GM12892 (cell line): ENCODE data around the gene TMEM51.

Source experiments
- POLR2A ChIP-seq: IDR thresholded peaks from 2 replicates; pipeline ENCODE4 v1.6.1; 2011; ENCODE audit warnings: low read depth, low read length, control low read depth
- POLR2AphosphoS5 ChIP-seq: IDR thresholded peaks from 2 replicates; pipeline ENCODE4 v1.6.1; 2011; ENCODE audit warnings: low read depth, low read length, control low read depth

DNA sequence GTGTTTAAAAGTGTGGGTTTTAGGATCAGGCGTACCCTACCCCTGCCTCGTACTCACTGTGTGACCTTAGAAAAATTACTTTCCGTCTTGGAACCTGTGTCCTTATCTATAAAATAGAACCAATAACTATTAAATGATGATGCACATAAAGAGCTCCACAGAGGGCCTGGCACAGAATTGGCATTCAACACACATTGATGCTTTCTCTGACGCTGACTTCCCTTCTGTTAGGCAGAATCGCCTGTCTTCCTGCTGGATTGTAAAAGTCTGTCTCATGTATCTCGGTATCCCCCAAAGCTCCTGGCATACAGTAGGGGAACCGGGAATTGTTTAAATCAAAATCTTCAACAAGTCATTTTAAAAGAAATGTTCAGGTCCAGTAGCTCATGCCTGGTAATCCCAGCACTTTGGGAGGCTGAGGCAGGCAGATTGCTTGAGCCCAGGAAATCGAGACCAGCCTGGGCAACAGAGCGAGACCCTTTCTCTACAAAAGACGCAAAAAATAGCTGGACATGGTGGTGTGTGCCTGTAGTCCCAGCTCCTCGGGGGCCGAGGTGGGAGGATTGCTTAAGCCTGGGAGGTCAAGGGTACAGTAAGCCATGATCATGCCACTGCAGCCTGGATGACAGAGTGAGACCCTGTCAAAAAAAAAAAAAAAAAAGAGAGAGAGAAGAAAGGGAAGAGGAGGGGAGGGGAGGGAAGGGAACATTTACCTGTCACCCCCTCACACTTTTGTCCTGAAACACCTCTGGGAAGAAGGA, 52.2 kb downstream of the TMEM51 start:
- TF ChIP-seq POLR2A (no peak), POLR2AphosphoS5 (no peak)
